ENCODE data around the gene ZDHHC14.

DNA sequence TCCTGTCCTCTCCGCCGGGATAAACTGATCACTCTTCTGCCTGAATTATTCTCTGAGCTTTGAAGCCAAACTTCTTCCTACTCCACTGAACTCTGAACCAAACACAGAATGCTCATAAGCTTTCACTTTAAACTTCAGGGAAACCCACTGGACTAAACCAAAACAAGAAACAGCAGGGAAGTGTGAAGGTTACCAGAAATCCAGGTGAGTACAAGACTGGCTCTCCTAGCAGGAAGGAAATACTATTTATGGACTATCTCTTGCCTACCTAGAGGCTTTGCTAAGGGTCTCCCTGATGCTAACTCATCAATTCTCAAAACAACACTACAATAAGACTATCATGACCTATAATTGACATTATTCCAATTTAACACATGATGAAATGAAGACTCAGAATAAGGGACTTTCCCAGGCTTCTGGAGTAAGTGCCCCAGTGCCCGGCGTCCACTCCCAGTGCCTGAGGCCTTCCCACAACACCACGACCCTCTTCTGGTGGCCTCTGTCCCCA is 145.0 kb downstream of the ZDHHC14 start:
- TF ChIP-seq EZH2 (IDR thresholded peaks at IDR 0.05; ENCODE audit: low read length) = no peak
- TF ChIP-seq, protein P1, sequence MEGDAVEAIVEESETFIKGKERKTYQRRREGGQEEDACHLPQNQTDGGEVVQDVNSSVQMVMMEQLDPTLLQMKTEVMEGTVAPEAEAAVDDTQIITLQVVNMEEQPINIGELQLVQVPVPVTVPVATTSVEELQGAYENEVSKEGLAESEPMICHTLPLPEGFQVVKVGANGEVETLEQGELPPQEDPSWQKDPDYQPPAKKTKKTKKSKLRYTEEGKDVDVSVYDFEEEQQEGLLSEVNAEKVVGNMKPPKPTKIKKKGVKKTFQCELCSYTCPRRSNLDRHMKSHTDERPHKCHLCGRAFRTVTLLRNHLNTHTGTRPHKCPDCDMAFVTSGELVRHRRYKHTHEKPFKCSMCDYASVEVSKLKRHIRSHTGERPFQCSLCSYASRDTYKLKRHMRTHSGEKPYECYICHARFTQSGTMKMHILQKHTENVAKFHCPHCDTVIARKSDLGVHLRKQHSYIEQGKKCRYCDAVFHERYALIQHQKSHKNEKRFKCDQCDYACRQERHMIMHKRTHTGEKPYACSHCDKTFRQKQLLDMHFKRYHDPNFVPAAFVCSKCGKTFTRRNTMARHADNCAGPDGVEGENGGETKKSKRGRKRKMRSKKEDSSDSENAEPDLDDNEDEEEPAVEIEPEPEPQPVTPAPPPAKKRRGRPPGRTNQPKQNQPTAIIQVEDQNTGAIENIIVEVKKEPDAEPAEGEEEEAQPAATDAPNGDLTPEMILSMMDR (optimal IDR thresholded peaks at IDR 0.05 in 1 of 3, IDR thresholded peaks at IDR 0.05 in 1 of 3, conservative IDR thresholded peaks at IDR 0.05 in 1 of 3; ENCODE audit: extremely low read depth in 1 of 3, insufficient read depth in 2 of 3, low read length in 3 of 3) = no peak
